Raji (cell line): ENCODE measurements around the gene C1orf210.

Source experiments
- POLR2A ChIP-seq: IDR thresholded peaks from 2 replicates; pipeline ENCODE4 v1.6.1; 2011; ENCODE audit warnings: low read depth, low read length, control low read depth; ENCODE audit not compliant: insufficient read depth

The C1orf210 gene

GRCh38 chr1:43265431-43265830 lies 19.9 kb downstream of the C1orf210 start:
- no peak for TF ChIP-seq POLR2A

- TF ChIP-seq POLR2A: no peak
Measured at GRCh38 chr1:43258370-43258769, 27.0 kb downstream of the C1orf210 start.

GRCh38 chr1:43256675-43257570 lies 28.5 kb downstream of the C1orf210 start:
- no peak for TF ChIP-seq POLR2A

- no peak for TF ChIP-seq POLR2A
Measured at GRCh38 chr1:43255438-43256210, 29.8 kb downstream of the C1orf210 start.

DNA sequence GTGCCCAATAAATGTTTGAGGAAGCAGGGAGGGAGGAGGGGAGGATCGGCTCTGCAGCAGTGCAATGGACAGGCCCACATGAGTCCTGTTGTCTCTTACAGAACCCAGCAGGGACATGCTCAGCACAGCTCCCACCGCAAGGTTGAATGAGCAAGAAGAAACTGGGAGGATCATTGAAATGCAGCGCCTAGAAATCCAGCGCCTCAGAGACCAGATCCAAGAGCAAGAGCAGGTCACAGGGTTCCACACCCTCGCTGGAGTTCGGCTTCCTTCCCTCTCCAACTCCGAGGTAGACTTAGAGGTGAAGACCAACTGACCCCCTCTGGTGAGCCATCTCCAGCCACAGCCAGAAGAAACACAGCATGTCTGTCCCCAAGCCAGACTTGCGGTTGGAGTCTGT lies 31.5 kb downstream of the C1orf210 start:
- no peak for TF ChIP-seq POLR2A

GRCh38 chr1:43253173-43253572 lies 32.2 kb downstream of the C1orf210 start:
- TF ChIP-seq POLR2A: no peak

GRCh38 chr1:43252225-43252624 lies 33.2 kb downstream of the C1orf210 start:
- no peak for TF ChIP-seq POLR2A

DNA sequence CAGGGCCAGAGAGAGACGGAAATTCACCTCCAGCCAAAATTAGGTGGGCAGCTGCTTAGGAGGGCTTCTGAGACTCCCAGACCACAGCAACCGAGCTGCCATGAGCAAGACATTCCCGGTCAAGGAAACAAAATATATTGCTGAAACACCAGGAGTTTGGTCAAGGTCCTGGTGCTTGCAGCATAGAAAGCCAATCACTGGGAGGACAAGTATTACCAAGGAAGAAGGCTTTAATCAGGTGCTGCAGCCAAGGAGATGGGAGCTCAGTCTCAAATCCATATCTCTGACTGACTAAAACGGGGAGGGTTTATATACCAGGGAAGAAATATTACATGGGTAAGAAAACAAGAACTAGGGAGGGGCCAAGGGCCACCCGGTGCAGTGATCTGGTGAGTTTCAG lies 34.4 kb downstream of the C1orf210 start:
- no peak for TF ChIP-seq POLR2A

DNA sequence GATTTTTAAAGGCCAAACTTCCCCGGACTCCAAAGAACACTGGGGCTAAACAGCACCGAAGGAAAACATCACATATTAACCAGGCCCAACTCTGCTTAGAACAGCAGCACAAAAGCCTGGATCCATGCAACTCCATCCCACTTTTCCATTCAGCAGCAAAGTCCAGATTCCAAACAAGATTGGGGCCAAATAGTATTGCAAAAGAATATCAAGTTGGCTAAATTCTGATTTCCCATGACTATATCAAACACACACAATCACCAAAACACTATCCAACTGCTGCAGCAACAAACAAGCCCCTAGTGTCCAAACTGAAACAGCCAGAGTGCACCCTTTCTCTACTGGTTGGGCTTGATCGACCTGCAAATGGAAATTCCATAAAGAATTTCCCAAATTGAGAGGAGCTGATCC lies 35.0 kb downstream of the C1orf210 start:
- TF ChIP-seq POLR2A: no peak

- no peak for TF ChIP-seq POLR2A
Measured at GRCh38 chr1:43247256-43247921, 38.0 kb downstream of the C1orf210 start.

- no peak for TF ChIP-seq POLR2A
Measured at GRCh38 chr1:43246466-43247213, 38.7 kb downstream of the C1orf210 start.

- TF ChIP-seq POLR2A: no peak
Measured at GRCh38 chr1:43243299-43243698, 42.1 kb downstream of the C1orf210 start.

DNA sequence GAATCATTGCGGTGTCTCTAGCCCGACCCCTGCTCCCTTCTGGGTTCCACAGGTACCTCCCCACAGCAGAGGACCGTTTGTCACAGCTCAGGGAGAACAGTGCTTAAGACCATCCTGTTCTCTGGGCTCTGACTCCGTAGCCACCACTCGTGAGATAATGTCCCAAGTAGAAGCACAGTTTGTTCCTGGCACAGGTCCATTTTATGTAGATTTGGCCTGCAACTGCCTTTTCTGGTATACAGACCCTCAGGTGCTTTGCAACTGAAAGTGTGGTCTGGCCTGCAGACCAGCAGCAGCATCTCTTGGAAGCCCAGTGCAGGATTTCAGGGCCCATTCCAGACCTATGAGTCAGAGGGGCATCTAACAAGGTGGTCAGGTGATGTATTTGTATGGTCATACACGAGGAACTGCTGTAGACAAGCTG lies 44.0 kb downstream of the C1orf210 start:
- TF ChIP-seq POLR2A: no peak

DNA sequence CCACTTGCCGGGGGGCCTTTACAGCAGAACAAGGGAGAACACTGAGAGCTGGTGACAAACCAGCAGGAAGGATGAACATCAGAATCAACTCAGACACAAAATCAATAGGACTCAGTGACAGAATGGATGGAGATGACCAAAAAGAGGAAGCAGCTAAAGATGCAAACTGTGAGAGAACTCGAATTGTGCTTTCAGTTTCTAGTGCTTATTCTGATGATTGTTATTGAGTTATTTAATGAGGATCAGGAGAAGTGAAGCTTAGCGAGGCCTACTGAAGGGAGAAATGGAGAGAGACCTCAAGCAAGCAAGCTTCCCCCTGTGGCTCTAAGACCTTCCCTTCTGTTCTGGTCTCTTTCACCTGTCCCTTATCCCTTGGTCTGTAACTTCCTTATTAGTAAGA lies 45.9 kb downstream of the C1orf210 start:
- TF ChIP-seq POLR2A: no peak

GRCh38 chr1:43238991-43239469 lies 46.4 kb downstream of the C1orf210 start:
- TF ChIP-seq POLR2A: no peak
